NCI-H2029 (cell line): ENCODE results near the gene RSL1D1.
"Not testable (repeated sequence)": the region's sequence is repeated elsewhere in the genome, so short reads cannot be mapped to it uniquely, and the experiment has no call there.

Source experiments
- DNase-seq: peaks from one replicate; lab custom pipeline; 2025; lab: John Stamatoyannopoulos, UW

RSL1D1 gene

DNA sequence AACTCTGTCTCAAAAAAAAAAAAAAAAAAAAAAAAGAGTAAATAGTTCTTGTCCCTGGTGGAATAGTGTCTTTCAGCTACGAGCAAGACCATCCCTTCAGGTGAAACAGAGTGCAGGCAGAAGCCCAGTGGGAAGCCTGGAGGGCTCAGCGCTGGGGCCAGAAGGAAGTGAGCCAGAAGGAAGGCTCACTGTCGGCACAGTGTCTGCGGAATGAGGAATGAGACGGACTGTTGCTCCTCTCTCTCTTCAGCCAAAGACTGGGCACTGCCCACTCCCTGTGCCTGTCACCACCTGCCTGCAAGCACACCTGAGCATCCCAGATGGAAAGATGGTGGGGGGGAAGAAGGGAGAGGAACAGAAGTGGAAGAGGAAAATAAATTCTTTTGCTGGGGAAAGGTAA, 7.5 kb downstream of the RSL1D1 start:
- no peak for DNase-seq

- no peak for DNase-seq
Measured at GRCh38 chr16:11843206-11843605, 8.1 kb downstream of the RSL1D1 start.

DNA sequence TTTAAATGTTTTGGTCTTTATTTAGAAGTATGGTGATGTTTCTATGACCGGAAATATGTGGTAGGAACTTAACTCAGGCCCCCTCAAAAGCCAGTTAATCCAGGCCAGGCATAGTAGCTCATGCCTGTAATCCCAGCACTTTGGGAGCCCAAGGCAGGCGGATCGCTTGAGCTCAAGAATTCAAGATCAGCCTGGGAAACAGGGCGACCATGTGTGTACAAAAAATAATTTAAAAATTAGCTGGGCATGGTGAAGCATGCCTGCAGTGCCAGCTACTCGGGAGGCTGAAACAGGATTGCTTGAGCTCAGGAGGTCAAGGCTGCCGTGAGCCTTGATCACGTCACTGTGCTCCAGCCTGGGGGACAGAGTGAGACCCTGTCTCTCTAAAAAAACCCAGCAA, 10.3 kb downstream of the RSL1D1 start:
- no peak for DNase-seq

- DNase-seq: no peak
Measured at GRCh38 chr16:11836650-11837244, 14.6 kb downstream of the RSL1D1 start.

DNA sequence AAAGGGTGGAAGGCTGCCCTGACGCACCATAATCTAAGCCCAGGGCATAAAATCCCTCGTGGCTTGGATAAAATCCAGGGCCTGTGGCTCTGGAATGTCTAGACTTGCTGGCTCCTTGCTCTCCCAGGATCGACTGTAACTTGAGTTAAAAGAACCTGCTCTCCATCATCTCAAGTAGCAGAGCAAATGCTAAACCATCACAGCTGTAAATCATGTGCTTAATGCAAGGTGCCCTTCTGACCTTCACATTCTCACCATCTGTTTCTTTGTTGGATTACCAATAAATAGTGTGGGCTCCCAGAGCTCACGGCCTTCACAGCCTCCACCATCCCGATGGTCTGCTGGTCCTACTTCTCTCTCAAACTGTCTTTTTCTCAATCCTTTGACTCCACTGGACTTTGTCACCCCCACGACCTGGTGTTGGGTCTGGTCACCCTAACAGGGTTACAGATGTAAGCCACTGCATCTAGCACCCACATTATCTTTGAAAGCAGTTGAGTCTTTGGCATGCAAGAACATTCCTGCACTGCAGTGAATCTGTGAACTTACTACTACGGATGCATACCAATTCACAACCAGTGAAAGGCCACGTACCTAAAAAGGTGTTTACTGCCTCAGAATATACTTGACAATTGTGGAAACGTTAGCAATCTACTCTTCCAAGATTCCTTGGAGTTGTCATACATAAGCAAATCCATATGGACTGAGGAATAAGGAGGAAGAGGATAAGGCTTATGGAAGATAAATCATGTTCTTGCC, 15.3 kb downstream of the RSL1D1 start:
- DNase-seq: peak; percentile 7

- DNase-seq: no peak
Measured at GRCh38 chr16:11835309-11835708, 16.0 kb downstream of the RSL1D1 start.

DNA sequence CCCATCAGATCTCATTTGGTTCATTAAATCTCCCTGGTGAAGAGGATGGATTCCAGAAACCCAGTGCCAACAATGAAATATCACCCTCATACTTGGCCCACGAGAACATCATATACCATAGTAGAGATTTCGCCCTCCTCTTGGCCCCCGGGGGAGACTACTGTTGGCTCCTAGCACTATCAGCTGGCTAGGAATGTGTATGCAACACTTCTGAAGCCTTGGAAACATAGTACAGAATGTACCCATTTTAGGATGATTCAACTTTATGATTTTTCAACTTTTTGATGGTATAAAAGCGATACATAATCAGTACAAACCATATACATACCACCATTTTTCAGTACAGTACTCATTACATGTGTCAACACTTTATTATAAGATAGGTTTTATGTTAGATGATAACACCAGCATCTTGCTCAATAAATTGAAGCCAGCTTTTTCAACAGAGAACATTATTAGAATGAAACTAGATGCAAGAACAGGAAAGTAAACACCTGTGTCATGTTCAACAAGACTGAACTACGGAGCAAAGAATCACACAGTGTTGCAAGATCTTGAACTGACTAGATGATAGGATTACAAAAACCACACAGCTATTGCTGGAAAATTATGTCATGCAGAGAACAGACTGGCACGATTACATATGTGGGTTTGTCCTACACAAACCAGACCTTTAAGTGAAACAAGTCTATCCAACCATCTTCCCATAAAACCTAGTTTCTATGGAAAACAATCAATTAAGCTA, 17.2 kb downstream of the RSL1D1 start:
- DNase-seq: no peak

- no peak for DNase-seq
Measured at GRCh38 chr16:11828696-11829095, 22.6 kb downstream of the RSL1D1 start.

DNA sequence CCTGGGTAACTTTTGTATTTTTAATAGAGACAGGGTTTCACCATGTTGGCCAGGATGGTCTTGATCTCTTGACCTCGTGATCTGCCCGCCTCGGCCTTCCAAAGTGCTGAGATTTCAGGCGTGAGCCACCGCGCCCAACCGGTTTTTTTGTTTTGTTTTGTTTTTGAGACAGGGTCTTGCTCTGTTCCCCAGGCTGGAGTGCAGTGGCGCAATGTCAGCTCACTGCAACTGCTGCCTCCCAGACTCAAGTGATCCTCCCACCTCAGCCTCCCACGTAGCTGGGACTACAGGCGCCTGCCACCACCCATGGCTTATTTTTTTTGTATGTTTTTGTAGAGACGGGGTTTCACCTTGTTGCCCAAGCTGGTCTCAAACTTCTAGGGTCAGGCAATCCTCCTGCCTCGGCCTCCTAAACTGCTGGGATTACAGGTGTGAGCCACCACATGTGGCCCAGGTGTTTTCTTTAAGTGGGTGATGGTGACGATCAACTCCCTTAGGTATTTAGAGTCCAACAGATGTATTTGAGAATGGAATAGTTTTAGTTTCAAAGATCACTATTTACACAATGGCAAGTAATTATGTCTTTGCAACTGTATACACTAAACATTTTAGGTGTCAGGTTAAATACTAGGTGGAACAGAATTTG, 25.7 kb downstream of the RSL1D1 start:
- DNase-seq: not testable (repeated sequence)

DNA sequence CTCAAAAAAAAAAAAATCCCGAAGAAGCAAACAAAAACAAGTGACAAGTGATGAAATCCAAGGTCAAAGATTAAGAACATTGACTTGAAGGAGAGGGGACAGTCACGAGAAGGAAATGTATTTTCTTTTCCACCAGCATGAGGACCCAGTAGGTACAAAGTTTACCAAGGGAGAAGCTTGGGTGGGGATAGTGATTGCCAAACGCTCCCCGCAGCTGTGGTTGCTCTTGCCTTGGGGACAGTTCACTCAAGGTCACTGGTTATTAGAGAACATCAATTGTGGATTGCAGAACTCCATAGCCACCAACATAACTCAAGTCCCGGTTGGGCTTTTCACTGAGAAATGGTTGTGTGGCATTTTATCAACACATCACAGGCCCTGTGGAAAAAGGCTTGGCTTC, 27.0 kb downstream of the RSL1D1 start:
- no peak for DNase-seq

DNA sequence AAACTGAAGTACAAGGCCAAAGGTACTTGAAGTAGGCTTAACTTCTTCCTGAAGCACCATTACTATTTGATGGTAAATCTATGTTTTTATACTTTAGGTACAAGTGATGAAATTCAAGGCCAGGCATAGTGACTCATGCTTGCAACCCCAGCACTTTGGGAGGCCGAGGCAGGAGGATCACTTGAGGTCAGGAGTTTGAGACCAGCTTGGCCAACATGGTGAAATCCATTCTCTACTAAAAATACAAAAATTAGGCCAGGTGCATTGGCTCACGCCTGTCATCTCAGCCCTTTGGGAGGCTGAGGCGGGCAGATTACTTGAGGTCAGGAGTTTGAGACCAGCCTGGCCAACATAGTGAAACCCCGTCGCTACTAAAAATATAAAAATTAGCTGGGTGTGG, 27.7 kb downstream of the RSL1D1 start:
- DNase-seq: not testable (repeated sequence)

DNA sequence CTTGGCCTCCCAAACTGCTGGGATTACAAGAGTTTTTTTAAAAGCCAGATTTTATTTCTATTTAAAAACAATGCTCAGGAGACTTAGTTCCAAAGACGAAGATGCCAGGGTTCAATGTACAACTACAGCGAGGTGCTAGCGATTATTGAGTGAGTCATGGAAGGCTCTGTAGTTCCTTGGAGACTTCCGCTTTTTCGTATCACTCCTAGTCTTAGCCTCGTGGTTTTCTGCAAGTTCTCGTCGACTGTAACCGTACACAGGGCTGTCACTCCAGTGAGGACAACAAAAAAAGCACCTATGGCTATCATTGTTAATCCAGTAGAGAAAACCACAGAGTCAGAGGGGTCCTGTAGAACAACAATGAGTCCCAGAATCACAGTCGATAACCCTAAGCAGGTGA, 31.5 kb downstream of the RSL1D1 start:
- DNase-seq: no peak

DNA sequence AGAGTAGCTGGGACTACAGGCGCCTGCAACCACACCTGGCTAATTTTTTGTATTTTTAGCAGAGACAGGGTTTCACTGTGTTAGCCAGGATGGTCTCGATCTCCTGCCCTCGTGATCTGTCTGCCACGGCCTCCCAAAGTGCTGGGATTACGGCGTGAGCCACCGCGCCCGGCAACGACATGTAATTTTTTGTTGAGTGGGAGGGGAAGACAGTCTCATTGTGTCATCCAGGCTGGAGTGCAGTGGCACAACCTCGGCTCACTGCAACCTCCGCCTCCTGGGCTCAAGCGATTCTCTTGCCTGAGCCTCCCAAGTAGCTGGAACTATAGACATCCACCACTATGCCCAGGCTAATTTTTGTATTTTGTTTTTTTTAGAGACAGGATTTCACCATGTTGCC, 32.4 kb downstream of the RSL1D1 start:
- not testable (repeated sequence) for DNase-seq

GRCh38 chr16:11816123-11816522, 35.2 kb downstream of the RSL1D1 start:
- no peak for DNase-seq

DNA sequence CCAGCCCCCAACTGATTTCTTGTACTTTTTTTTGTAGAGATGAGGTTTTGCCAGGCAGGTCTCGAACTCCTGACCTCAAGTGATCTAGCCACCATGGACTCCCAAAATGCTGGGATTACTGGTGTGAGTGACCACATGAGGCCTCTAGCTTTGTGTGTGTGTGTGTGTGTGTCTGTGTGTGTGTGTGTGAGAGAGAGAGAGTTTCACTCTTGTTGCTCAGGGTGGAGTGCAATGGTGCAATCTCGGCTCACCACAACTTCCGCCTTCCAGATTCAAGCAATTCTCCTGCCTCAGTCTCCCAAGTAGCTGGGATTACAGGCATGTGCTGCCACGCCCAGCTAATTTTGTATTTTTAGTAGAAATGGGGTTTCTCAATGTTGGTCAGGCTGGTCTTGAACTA, 36.5 kb downstream of the RSL1D1 start:
- DNase-seq: not testable (repeated sequence)

DNA sequence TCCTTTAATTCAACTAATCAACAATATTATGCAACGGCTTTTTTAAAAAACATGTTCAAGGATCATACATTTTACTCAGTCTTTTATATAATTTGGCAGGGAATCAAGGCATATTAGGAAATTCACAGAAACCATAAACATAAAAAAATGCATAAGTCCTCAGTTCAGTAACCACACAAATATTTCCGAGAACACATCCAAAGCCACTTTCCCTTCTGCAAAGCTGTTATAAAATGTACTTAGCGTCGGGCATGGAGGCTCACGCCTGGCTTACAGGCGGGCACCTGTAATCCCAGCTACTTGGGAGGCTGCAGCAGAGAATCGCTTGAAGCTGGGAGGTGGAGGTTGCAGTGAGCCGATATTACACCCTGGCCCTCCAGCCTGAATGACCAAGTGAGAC, 44.6 kb downstream of the RSL1D1 start:
- DNase-seq: no peak

DNA sequence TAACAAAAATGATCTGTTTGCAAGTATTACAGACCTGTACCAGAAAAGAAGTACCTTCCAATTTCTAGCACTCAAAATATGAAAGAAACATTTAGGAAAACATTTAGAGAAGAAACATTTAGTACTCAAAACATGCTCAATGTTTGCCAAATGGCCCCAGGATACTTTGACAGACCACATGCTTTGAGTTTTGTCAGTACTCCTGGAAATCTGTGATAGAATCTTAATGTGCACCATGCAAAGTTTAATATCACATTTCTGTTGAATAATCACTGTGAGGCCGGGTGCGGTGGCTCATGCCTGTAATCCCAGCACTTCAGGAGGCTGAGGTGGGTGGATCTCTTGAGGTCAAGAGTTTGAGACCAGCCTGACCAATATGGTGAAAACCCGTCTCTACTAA, 45.8 kb downstream of the RSL1D1 start:
- DNase-seq: no peak

- DNase-seq: no peak
Measured at GRCh38 chr16:11801481-11802021, 49.8 kb downstream of the RSL1D1 start.

DNA sequence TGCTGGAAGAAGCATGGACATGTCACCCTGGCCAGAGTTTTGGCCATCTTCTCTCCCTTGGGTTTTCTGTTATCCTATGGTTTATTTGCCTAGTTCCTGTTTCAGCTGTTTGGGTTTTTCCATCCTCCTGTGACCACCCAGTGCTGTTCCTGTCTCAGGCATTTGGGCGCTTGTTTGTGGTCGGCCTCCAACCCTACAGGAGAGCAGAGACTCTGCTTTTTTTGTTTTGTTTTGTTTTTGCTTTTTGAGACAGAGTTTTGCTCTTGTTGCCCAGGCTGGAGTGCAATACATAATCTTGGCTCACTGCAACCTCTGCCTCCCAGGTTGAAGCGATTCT, 51.0 kb downstream of the RSL1D1 start:
- no peak for DNase-seq

GRCh38 chr16:11799509-11800381, 51.6 kb downstream of the RSL1D1 start:
- DNase-seq: no peak

GRCh38 chr16:11799017-11799381, 52.3 kb downstream of the RSL1D1 start:
- no peak for DNase-seq

GRCh38 chr16:11797957-11798299, 53.4 kb downstream of the RSL1D1 start:
- no peak for DNase-seq
